GM21367 (cell line): Measurements from ENCODE around the gene RPS8.
"Not testable (repeated sequence)": the region's sequence is repeated elsewhere in the genome, so short reads cannot be mapped to it uniquely, and the experiment has no call there.

Source experiments
- ATAC-seq: cut with Tn5 transposase; IDR thresholded peaks from one replicate; pipeline ENCODE4 v1.9.1; 2021; ENCODE audit not compliant: unreplicated experiment

RPS8 gene

DNA sequence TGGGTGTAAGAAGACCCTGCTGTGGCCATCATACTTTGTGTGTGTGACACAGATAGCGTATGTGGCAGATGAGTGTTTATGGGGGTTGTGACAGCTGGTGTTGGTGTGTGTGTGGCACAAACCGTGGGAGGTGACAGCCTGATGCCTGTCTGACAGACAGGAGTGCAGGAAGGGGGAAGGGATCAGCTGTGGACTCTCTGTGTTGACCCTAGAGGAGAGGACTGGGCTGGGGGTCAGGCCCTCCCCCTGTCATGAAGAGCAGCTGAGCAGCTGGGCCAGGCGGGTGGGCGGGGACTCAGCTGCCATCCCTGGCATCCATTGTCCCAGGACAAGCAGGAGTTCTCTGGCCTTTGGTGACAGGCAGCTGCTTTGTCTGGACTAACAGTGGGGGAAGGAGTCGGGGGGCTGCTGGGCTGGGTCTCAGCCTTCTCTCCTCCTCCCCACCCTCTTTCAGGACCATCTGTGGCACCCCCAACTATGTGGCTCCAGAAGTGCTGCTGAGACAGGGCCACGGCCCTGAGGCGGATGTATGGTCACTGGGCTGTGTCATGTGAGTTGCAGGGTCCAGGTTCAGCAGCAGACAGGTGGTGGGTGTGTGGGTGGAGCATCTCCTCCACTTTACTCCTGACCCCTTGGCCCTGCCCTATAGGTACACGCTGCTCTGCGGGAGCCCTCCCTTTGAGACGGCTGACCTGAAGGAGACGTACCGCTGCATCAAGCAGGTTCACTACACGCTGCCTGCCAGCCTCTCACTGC is 27.1 kb downstream of the RPS8 start:
- ATAC-seq = no peak

DNA sequence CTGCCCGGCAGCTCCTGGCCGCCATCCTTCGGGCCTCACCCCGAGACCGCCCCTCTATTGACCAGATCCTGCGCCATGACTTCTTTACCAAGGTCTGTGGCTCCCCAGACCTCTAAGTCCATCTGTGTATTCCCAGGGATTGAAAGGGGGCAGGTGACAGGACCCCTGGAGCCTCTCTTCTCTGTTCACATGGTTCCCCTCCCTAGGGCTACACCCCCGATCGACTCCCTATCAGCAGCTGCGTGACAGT is 27.6 kb downstream of the RPS8 start:
- ATAC-seq = no peak

GRCh38 chr1:44803312-44804095 is 28.2 kb downstream of the RPS8 start:
- no peak for ATAC-seq

DNA sequence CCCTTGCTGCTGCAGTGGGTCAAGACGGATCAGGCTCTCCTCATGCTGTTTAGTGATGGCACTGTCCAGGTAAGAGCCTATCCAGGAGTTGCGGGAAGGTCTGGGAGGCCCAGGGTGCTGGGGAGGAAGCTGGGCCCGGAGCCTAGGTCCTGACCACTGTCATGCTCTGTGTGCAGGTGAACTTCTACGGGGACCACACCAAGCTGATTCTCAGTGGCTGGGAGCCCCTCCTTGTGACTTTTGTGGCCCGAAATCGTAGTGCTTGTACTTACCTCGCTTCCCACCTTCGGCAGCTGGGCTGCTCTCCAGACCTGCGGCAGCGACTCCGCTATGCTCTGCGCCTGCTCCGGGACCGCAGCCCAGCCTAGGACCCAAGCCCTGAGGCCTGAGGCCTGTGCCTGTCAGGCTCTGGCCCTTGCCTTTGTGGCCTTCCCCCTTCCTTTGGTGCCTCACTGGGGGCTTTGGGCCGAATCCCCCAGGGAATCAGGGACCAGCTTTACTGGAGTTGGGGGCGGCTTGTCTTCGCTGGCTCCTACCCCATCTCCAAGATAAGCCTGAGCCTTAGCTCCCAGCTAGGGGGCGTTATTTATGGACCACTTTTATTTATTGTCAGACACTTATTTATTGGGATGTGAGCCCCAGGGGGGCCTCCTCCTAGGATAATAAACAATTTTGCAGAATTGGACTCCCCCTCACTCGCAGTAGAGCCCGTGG is 30.1 kb downstream of the RPS8 start:
- no peak for ATAC-seq

DNA sequence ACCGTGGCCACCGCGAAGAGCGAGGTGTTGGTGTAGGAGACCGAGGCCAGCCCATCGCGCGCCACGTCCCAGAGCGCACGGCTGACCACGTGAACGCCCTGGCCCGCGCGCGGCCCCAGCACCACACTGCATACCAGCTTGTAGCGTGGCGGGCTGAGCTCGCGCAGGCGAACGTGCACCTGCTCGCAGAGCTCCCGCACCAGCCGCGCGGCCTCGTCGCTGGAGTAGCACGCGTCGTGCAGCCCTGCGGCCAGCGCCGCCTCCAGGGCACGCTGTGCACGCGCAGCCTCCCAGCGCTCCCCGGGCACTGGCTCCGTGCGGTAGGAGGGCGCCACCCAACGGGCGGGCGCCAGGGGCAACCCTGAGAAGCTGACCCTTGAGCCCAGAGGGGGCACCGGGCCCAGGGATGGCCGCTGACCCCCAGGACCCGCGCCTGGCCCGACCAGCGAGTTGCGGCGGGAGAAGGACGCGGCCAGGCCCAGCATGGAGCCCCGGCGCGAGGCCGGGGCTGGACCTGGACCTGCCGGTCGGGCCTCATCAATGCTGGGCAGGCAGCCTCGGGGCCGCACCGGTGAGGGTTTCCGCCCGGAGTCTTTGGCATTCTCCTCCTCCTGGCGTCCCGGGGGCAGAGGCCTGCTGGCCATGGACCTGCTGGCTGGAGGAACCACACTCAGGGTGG is 30.8 kb downstream of the RPS8 start:
- ATAC-seq = no peak

DNA sequence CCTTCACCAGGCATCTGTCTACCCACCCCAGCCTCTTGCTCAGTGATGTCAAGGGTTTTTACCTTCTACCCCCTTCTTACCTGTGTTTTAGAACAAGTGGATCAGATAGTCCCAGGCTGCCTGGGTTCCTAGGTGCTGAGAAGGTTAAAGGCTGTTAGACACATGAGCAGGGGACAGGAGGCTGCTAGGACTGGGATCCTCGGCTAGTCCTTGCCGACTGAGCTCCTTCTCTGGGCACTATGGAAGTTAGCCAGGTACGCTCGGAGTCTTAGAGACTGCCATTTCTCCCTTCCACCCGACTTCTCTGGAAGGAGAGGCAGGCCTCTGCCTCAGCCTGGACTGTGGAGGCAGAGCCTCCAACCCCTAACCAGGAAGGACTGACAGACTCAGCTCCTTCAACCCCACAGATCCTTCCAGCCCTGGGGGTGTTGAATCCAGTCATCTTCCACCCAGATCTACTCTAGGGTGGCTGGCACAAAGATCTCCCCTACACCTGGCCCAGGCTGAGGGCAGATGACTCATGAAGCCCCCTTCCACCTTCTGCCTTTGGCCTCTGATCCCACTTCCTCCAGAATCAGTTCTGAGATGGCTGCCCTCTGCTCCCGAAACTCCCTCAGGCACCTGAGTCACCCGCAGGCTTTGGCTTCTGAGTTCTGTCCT is 31.5 kb downstream of the RPS8 start, which contains the start of gene DYNLT4:
DYNLT4 (minus strand) TSS at position 648 of the 660 bp plus-strand sequence. CDS start 683 bp downstream, outside the sequence.
- ATAC-seq = no peak

DNA sequence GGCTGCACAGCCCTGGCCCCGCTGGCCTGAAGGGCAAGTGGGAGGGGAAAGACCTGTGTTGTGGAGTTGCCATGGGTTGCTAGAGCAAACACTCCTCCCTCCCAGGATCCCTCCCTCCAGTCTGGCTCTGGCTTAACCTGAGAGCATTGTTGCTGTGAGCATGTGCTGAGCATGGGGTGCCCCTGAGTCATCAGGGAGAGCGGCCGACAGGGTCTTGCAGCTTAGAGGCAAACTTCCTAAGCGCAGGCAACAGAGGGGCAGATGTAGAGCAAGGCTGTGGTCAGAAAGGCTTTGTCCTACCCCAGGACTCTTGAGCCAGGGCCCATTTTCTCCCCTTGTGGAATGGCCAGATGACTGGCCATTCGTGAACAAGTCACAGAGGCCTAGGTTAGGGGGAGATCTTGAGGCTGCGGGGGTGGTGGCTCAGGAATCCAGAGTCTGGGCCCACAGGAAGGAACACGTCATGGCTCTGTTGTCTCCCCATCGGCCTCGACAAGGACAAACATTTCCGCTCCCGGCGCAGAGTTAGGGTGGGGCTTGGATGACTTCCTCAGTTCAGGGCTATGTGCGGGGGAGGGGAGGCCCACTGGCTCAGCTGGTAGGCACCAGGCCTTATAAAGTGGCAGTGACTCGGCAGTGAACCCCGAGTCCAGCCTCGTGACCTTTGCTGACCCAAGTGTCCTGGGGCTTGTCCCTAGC is 32.2 kb downstream of the RPS8 start:
- peak; percentile 26 for ATAC-seq

- peak; percentile 19 for ATAC-seq
Measured at GRCh38 chr1:44808063-44808937, 33.0 kb downstream of the RPS8 start, which contains the start of gene BTBD19. Gene BTBD19 (plus strand): TSS chr1:44808523. CDS start chr1:44808821, 298 bp downstream.

GRCh38 chr1:44808938-44809917 is 33.9 kb downstream of the RPS8 start:
- peak; percentile 35 for ATAC-seq

- no peak for ATAC-seq
Measured at GRCh38 chr1:44810101-44810761, 34.9 kb downstream of the RPS8 start.

GRCh38 chr1:44810762-44811105 is 35.4 kb downstream of the RPS8 start:
- not testable (repeated sequence) for ATAC-seq

GRCh38 chr1:44811234-44811633 is 35.9 kb downstream of the RPS8 start:
- no peak for ATAC-seq

DNA sequence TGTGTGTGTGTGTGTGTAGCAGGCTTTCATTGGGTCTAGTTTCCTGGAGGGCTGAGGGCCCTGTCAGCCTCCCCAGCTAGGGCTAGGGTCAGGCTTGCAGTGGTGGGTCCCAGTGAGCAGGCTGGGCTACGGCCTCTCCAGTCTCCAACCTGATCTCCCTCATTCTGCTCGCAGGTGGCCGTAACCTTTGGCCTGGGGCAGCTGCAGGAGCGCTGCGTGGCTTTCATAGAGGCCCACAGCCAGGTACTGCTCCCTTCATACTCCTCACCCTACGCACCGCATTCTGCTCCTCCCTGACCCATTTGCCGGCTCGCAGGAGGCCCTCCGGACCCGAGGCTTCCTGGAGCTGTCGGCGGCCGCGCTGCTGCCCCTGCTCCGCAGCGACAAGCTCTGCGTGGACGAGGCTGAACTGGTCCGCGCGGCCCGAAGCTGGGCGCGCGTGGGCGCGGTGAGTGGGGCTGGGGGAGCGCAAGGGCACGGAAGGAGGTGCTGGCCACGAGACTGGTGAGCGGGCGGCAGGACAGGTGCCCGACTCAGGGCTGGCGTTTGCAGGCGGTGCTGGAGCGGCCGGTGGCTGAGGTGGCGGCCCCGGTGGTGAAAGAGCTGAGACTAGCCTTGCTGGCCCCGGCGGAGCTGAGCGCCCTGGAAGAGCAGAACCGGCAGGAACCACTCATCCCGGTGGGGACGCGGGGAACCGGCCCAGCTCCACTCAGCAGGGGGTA is 37.6 kb downstream of the RPS8 start:
- no peak for ATAC-seq

GRCh38 chr1:44815926-44816325 is 40.6 kb downstream of the RPS8 start:
- not testable (repeated sequence) for ATAC-seq

- no peak for ATAC-seq
Measured at GRCh38 chr1:44817307-44817706, 42.0 kb downstream of the RPS8 start.

GRCh38 chr1:44817771-44818495 is 42.6 kb downstream of the RPS8 start:
- ATAC-seq = no peak
